ENCODE measurements around the gene ZNF587.
"Not testable (repeated sequence)": the region's sequence is repeated elsewhere in the genome, so short reads cannot be mapped to it uniquely, and the experiment has no call there.

Gene ZNF587

DNA sequence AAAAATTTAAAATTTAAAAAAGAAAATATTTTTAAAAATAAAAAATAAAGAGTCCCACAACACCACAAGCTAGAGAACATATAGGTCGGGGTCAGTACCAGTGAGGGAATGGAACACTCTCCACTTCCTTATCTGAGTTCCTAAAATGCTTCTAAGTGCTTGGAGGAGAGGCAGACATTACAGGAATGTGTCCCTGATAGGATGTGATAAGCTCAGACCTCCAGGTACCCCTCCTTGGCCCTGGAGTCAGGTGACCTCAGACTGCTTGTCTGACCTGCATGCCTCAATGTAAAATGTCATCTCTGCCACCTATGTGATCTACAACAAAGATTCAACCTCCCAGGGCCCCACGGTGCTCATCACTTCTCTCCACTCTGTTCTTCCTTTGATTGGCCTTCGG is 36.4 kb downstream of the ZNF587 start:
- no peak for DNase-seq

DNA sequence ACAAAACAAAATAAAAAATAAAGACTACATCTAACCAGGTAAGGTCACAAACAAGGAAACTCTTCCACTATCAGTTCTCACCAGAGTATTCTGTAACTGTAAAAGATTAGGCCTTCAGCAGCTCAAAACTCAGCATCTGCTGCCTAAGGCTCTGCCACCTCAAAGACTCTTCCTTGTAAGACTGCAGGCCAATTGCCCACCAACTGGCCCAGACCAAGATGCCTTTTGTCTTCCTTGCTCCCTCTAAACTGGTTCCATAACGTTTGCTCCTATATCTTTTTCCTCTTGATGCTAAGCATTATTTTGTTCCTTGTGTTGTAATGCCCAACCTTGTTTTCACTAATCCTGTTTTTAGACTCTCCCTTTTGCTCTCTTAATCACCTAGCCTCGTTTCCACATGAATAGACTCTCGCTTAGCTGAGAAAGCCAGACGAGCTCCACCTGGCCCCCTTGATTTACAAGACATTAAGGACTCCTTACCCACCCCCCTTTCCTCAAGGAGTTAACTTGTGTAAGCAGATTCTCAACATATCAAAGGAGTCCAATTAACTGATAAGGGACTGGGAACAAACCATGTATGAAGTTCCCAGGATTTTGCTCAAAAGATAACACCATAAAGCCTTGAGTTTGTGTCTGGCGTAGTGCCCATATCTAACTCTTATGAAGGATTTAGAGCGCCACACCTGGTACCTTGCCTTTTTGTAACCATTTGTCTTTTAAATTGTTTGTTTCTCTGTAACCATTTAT is 37.7 kb downstream of the ZNF587 start:
- DNase-seq, result peak; percentile 50

GRCh38 chr19:57888107-57888559 is 38.5 kb downstream of the ZNF587 start:
- no peak for DNase-seq

GRCh38 chr19:57888560-57889231 is 39.0 kb downstream of the ZNF587 start, which contains the start of gene ZNF814:
TSS of gene ZNF814 (minus strand) at chr19:57889037. CDS start at chr19:57888802, 235 bp downstream.
- peak; percentile 89 for DNase-seq

DNA sequence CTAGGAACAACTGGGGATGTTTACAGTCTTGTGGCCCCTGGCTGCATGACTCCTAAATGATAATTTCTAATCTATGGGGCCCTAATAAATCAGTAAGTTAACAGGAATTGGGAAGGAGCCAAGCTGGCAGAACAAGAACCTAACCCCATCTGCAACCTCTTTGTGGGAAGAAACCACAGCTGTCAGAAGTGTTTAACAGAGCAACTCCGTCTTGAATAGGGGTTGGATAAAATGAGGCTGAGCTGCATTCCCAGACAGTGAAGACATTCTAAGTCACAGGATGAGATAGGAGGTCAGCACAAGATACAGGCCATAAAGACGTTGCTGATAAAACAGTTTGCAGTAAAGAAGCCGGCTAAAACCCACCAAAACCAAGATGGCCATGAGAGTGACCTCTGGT is 41.0 kb downstream of the ZNF587 start:
- DNase-seq, result not testable (repeated sequence)

- DNase-seq, result no peak
These were observed 50.7 kb downstream of the ZNF587 start for GRCh38 chr19:57900311-57900710.

- DNase-seq, result no peak
These were observed 54.0 kb downstream of the ZNF587 start for GRCh38 chr19:57903618-57904184.

DNA sequence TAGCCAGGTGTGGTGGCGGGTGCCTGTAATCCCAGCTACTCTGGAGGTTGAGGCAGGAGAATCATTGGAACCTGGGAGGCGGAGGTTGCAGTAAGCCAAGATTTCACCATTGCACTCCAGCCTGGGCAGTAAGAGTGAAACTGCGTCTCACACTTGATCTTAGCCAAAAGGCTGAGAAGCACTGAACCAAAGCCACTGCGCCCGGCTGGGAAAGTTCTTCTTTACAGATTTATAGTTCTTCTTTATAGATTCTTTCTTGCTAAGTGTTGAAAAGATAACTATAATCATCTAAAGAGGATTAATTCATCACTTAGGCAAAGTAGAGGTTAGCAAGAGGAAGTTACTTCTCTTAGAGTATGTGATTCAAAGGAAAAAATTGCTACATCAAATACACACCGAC is 55.6 kb downstream of the ZNF587 start:
- DNase-seq, result no peak

DNA sequence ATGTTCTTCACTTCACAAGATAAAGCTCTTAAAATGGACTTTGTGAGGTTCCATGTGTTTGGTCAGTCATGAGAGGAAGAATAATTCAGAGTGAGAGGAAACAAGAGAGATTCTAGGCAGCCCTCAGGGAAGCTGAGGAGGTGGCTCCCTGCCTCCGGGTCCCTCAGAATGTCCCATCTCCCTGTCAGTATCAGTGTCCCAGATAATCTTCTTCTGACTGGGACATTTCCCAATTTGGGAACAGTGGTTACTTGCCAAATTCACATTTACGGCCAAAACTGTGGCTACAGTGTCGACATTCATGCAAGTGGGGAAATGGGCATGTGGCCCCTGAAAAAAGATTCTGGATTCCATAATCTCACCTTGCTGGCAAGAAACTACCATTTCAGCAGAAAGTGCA is 57.7 kb downstream of the ZNF587 start:
- DNase-seq, result no peak

DNA sequence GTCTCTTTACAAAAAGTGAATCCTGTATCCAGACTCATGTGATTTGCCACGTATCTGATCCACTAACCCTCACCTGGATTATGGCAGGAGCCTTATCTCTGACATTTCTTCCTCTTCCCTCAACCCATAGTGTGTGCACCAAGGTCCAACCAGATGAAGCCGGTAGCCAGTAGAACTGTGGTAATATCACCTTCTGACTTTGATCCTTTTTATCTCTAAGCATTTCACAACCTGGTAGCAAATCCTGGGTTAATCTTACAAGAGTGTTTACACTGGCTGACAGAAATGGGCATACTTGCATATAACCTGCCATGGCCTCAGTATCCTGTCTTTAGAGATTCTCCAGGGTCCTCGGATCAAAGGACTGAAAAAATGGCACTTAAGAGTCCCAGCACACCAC is 64.9 kb downstream of the ZNF587 start:
- DNase-seq, result no peak

Data from right kidney (tissue), 1 donor.